ENCODE results near the gene FBXL19.

FBXL19 gene

GRCh38 chr16:30967795-30968194 is 44.4 kb downstream of the FBXL19 start:
- Histone ChIP-seq H3K79me2 (ENCODE audit: insufficient read depth, low read length) (no peaks in the 10 kb centered on the region), H3K27me3 (ENCODE audit: low read length) (no peaks in the 10 kb centered on the region), H4K20me1 (ENCODE audit: low read depth, low read length) (no peaks in the 10 kb centered on the region), H3K4me2 (ENCODE audit: low read depth, low read length, poor library complexity, severe bottlenecking) (no peak overlapping the region), H3K9me3 (ENCODE audit: insufficient read depth, low read length) (no peaks in the 10 kb centered on the region), H3K9ac (ENCODE audit: low read length) (no peak overlapping the region), H3K4me3 (ENCODE audit: insufficient read depth, low read length, poor library complexity, severe bottlenecking) (no peak overlapping the region), H2AFZ (ENCODE audit: low read depth, low read length, severe bottlenecking) (no peak overlapping the region), H3K9me2 (replicated peaks; ENCODE audit: insufficient read depth, low read length) (no peaks in the 10 kb centered on the region), H3F3A (ENCODE audit: insufficient read depth) (no peaks in the 10 kb centered on the region), H3K27ac (ENCODE audit: low read depth, low read length) (no peak overlapping the region), H3K36me3 (ENCODE audit: low read length) (peaks cover 2% of the 10 kb centered on the region; the same call in 1 of the 2 replicates)
- TF ChIP-seq EZH2phosphoT487 (conservative IDR thresholded peaks at IDR 0.05; ENCODE audit: low read length) (no peak), CTCF (IDR thresholded peaks at IDR 0.05; ENCODE audit: insufficient read depth, low read length, poor library complexity, severe bottlenecking) (no peak)

- Histone ChIP-seq H3K36me3 (ENCODE audit: low read length) (0 out of 2 replicates have a peak, but pooled peaks cover 2% of the 10 kb centered on the region), H3F3A (ENCODE audit: insufficient read depth) (no peaks in the 10 kb centered on the region), H3K27me3 (ENCODE audit: low read length) (no peaks in the 10 kb centered on the region), H2AFZ (ENCODE audit: low read depth, low read length, severe bottlenecking) (no peak overlapping the region), H3K79me2 (ENCODE audit: insufficient read depth, low read length) (no peaks in the 10 kb centered on the region), H3K9me2 (replicated peaks; ENCODE audit: insufficient read depth, low read length) (no peaks in the 10 kb centered on the region), H3K9me3 (ENCODE audit: insufficient read depth, low read length) (no peaks in the 10 kb centered on the region), H3K4me3 (ENCODE audit: insufficient read depth, low read length, poor library complexity, severe bottlenecking) (no peak overlapping the region), H3K27ac (ENCODE audit: low read depth, low read length) (no peak overlapping the region), H3K4me2 (ENCODE audit: low read depth, low read length, poor library complexity, severe bottlenecking) (no peak overlapping the region), H3K9ac (ENCODE audit: low read length) (no peak overlapping the region), H4K20me1 (ENCODE audit: low read depth, low read length) (no peaks in the 10 kb centered on the region)
- no peak for TF ChIP-seq EZH2phosphoT487 (conservative IDR thresholded peaks at IDR 0.05; ENCODE audit: low read length)
- TF ChIP-seq CTCF (IDR thresholded peaks at IDR 0.05; ENCODE audit: insufficient read depth, low read length, poor library complexity, severe bottlenecking), result no peak
Observed at GRCh38 chr16:30969246-30969842, 46.0 kb downstream of the FBXL19 start.

- no peak overlapping the region for H3K9ac ChIP-seq (ENCODE audit: low read length)
- no peaks in the 10 kb centered on the region for H3K9me2 ChIP-seq (replicated peaks; ENCODE audit: insufficient read depth, low read length)
- H4K20me1 ChIP-seq (ENCODE audit: low read depth, low read length), result no peaks in the 10 kb centered on the region
- H3K4me3 ChIP-seq (ENCODE audit: insufficient read depth, low read length, poor library complexity, severe bottlenecking), result no peak overlapping the region
- H3K79me2 ChIP-seq (ENCODE audit: insufficient read depth, low read length), result no peaks in the 10 kb centered on the region
- no peak overlapping the region for H3K27ac ChIP-seq (ENCODE audit: low read depth, low read length)
- H3F3A ChIP-seq (ENCODE audit: insufficient read depth), result no peaks in the 10 kb centered on the region
- H3K27me3 ChIP-seq (ENCODE audit: low read length), result no peaks in the 10 kb centered on the region
- TF ChIP-seq CTCF (IDR thresholded peaks at IDR 0.05; ENCODE audit: insufficient read depth, low read length, poor library complexity, severe bottlenecking) (no peak), EZH2phosphoT487 (conservative IDR thresholded peaks at IDR 0.05; ENCODE audit: low read length) (no peak)
- no peaks in the 10 kb centered on the region for H3K9me3 ChIP-seq (ENCODE audit: insufficient read depth, low read length)
- no peak overlapping the region for H2AFZ ChIP-seq (ENCODE audit: low read depth, low read length, severe bottlenecking)
- 0 out of 2 replicates have a peak, but pooled peaks cover 2% of the 10 kb centered on the region for H3K36me3 ChIP-seq (ENCODE audit: low read length)
- H3K4me2 ChIP-seq (ENCODE audit: low read depth, low read length, poor library complexity, severe bottlenecking), result no peak overlapping the region
Observed at GRCh38 chr16:30971298-30971697, 47.9 kb downstream of the FBXL19 start.

Data from SU-DHL-6 (cell line).